ENCODE measurements around the gene CRYGB. TPM values are rescaled to one million over a fixed set of nuclear protein-coding genes. Genes with fewer than 3 reads are reported as not detected.

Gene CRYGB, protein sequence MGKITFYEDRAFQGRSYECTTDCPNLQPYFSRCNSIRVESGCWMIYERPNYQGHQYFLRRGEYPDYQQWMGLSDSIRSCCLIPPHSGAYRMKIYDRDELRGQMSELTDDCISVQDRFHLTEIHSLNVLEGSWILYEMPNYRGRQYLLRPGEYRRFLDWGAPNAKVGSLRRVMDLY
- total RNA-seq = not detected in 2 replicates
- polyA plus RNA-seq = not detected in 2 replicates

DNA sequence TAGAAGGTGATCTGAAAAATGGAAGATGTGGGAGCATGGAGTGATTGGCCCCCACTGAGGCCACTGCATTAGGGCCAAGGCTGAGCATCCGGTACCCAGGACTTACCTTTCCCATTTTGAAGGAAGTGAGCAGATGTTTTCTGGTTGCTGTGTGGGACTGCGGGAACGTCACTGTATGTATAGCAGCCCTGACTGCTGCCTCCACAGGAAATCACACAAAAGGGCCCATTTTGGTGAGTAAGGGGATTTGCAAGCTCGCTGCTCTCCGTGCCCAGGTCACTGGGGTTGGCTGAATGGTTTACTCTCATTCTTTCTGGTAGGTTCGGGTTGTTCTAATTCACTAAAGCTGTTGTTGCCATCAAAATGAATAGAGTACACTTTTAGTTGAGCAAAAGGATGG, at the start of gene CRYGB:
Gene CRYGB (minus strand): TSS at position 153 of the 400 bp plus-strand sequence. CDS start 38 bp downstream, at position 115.
- no peaks in the 10 kb centered on the region for H3K27me3 ChIP-seq
- no peaks in the 10 kb centered on the region for H3K4me1 ChIP-seq (ENCODE audit: low read depth)
- H3K4me3 ChIP-seq = no peak within 1 kb of the TSS
- H3K27ac ChIP-seq = no peak within 1 kb of the TSS
- H3K36me3 ChIP-seq = no peaks in the 10 kb centered on the region
- TF ChIP-seq, protein P1, sequence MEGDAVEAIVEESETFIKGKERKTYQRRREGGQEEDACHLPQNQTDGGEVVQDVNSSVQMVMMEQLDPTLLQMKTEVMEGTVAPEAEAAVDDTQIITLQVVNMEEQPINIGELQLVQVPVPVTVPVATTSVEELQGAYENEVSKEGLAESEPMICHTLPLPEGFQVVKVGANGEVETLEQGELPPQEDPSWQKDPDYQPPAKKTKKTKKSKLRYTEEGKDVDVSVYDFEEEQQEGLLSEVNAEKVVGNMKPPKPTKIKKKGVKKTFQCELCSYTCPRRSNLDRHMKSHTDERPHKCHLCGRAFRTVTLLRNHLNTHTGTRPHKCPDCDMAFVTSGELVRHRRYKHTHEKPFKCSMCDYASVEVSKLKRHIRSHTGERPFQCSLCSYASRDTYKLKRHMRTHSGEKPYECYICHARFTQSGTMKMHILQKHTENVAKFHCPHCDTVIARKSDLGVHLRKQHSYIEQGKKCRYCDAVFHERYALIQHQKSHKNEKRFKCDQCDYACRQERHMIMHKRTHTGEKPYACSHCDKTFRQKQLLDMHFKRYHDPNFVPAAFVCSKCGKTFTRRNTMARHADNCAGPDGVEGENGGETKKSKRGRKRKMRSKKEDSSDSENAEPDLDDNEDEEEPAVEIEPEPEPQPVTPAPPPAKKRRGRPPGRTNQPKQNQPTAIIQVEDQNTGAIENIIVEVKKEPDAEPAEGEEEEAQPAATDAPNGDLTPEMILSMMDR (IDR thresholded peaks at IDR 0.05; ENCODE audit: low read depth, low read length) = no peak
- H3K9me3 ChIP-seq (ENCODE audit: low read depth) = no peaks in the 10 kb centered on the region
- no peak for DNase-seq (ENCODE audit: low read depth in 1 of 2, low spot score in 1 of 2)

DNA sequence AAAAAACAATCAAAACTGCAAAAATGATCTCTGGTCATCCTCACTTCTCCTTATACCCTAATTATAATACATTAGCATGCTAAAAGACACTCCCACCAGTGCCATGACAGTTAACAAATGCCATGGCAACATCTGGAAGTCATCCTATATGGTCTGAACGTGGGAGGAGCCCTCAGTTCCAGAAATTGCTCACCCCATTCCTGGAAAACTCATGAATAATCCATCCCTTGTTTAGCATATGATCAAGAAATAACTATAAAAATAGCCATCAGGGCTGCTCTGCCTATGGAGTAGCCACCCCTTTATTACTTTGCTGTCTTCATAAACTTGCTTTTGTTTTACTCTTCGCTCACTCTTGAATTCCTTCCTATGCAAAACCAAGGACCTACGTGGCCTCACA, 49.6 kb upstream of the CRYGB start:
- Histone ChIP-seq H3K4me1 (ENCODE audit: low read depth) (no peaks in the 10 kb centered on the region), H3K27me3 (no peaks in the 10 kb centered on the region), H3K27ac (no peak overlapping the region), H3K4me3 (no peak overlapping the region), H3K9me3 (ENCODE audit: low read depth) (no peaks in the 10 kb centered on the region), H3K36me3 (no peaks in the 10 kb centered on the region)
- DNase-seq (ENCODE audit: low read depth in 1 of 2, low spot score in 1 of 2) = no peak
- TF ChIP-seq, protein P1 (IDR thresholded peaks at IDR 0.05; ENCODE audit: low read depth, low read length) = no peak

DNA sequence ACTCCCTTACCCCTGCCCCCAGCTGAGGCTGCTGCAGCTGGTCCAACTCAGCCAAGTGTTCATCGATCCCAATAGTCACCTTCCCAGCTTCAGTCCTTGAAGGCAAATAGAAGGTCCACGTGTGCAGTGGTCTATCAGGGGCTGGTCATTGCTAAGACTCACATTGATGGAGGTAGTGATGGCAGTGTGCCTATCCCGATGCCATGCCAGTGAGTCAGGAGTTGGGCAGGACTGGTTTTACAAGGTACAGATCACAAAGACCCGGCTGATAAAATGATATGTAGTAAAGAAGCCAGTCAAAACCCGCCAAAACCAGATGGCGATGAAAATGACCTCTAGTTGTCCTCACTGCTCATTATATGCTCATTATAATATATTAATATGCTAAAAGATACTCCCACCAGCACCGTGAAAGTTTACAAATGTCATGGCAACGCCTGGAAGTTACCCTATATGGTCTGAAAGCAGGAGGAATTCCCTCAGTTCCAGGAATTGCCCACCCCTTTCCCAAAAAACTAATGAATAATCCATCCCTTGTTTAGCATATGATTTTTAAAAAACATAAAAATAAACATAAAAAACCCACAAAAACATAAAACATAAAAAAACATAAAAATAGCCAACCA, 46.8 kb upstream of the CRYGB start:
- TF ChIP-seq, protein P1 (IDR thresholded peaks at IDR 0.05; ENCODE audit: low read depth, low read length) = no peak
- DNase-seq (ENCODE audit: low read depth in 1 of 2, low spot score in 1 of 2) = no peak
- Histone ChIP-seq H3K27ac (no peak overlapping the region), H3K27me3 (no peaks in the 10 kb centered on the region), H3K4me1 (ENCODE audit: low read depth) (no peaks in the 10 kb centered on the region), H3K36me3 (no peaks in the 10 kb centered on the region), H3K4me3 (no peak overlapping the region), H3K9me3 (ENCODE audit: low read depth) (no peaks in the 10 kb centered on the region)

DNA sequence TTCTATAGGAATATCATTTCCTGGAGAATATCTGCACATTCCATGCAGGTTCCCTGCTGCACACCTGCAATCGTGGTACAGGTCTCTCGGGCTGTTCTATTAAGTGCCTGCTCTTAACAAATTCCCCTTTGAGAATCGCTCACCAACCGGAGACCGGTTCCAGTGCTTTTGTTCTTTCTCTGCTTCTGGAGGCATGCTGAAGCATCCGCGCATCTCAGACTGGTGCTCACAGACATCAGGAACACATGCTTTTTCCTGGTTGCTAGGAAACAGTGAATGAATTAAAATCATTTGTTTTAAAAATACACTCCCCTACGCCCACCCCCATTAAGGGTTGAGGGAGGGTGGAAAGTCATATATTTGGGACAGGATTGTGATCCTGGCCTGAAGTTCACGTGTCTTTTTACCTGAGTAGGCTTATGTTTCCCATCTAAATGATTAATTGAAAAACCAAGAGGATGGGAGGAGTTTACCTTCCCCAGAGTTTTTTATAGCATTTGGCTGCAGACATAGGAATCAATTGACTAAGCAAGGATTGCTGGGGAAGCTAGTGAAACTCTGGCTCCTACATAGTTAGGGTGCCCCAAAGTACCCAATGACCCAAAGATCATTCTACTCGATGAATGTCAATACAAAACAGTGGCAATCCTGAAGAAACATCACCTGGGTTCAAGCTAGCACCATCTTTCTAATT, 44.0 kb upstream of the CRYGB start, which contains the start of gene C2orf80:
Gene C2orf80 (minus strand): TSS at position 221 of the 694 bp plus-strand sequence. CDS start 3,044 bp downstream, outside the sequence.
- H3K36me3 ChIP-seq = no peaks in the 10 kb centered on the region
- no peaks in the 10 kb centered on the region for H3K27me3 ChIP-seq
- DNase-seq (ENCODE audit: low read depth in 1 of 2, low spot score in 1 of 2) = no peak
- H3K9me3 ChIP-seq (ENCODE audit: low read depth) = no peaks in the 10 kb centered on the region
- H3K4me1 ChIP-seq (ENCODE audit: low read depth) = no peaks in the 10 kb centered on the region
- TF ChIP-seq, protein P1 (IDR thresholded peaks at IDR 0.05; ENCODE audit: low read depth, low read length) = no peak
- no peak within 1 kb of the TSS for H3K4me3 ChIP-seq
- no peak within 1 kb of the TSS for H3K27ac ChIP-seq

DNA sequence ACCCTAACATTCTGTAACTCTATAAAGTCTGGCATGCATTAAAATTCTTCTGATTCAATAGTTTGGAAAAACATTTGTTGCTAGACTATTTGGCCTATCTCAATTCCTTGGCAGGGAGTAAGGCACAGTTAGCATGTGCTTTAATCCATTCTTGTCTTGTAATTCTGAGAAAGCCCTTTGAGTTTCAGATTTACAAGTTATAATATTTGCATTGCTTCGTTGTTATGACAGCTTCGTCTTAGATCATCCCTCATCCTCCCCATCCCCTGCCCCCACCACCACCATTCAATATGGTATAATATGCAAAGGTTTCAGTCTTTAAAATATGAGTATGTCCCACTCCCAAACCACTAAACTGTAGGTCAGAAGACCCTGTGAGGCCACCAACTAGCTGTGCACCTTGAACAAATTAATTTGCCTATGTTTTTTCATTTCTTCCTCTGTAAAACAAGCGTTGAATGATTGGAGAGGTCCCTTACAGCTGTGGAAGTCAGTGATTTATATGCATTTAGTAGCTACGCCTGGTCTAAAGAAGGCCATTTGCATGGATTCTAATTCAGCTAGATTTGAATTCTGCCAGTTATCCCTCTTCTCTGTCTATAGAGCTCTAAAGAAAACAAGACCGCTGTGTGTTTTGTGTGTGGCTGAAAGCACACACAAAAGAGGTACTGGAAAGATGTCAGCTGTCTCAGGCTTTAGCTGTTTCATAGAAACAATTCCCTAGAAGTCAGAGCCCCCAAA, 43.3 kb upstream of the CRYGB start:
- H3K9me3 ChIP-seq (ENCODE audit: low read depth) = no peaks in the 10 kb centered on the region
- no peaks in the 10 kb centered on the region for H3K4me1 ChIP-seq (ENCODE audit: low read depth)
- no peak overlapping the region for H3K4me3 ChIP-seq
- no peaks in the 10 kb centered on the region for H3K27me3 ChIP-seq
- no peak overlapping the region for H3K27ac ChIP-seq
- H3K36me3 ChIP-seq = no peaks in the 10 kb centered on the region
- TF ChIP-seq, protein P1 (IDR thresholded peaks at IDR 0.05; ENCODE audit: low read depth, low read length) = no peak
- DNase-seq (ENCODE audit: low read depth in 1 of 2, low spot score in 1 of 2) = no peak
